A549 (cell line): ENCODE results near the gene DSTN. TPM values are rescaled to one million over a fixed set of nuclear protein-coding genes. Genes with fewer than 3 reads are reported as not detected.

ENCODE experiments used
- ATAC-seq, 2 experiments: fragments of 200-7000 bp in 1 of 2; fragments of >200 bp in 1 of 2; cut with Nextera tagmentation in 1 of 2; cut with Tn5 transposase in 1 of 2; 3 replicates each; pipeline versions ENCODE4 v1.8.0 to v1.9.1; 2018 to 2020; ENCODE audit warnings: mild to moderate bottlenecking in 1 of 2, moderate library complexity in 1 of 2
- CTCF ChIA-PET: fragments of 300-600 bp; sonication (Branson Sonifier 250); formaldehyde crosslinking; extraction: SDS; loops from one replicate; lab custom pipeline; 2021; ENCODE audit warnings: antibody characterized with exemption, inconsistent platforms; lab: Yijun Ruan, JAX
- POLR2A ChIA-PET: fragments of 350-600 bp; formaldehyde crosslinking; extraction: SDS; loops from one replicate; lab custom pipeline; 2021; ENCODE audit warnings: antibody characterized with exemption, inconsistent platforms; lab: Yijun Ruan, JAX
- DNase-seq, 2 experiments: peaks; one replicate each; pipeline versions ENCODE4 v3.0.0 to v3.0.0-alpha.2; 2011 to 2016; ENCODE audit warnings: low read depth in 1 of 2, low spot score in 1 of 2
- FAIRE-seq: peaks from 2 replicates; lab custom pipeline; 2011; peaks lifted over from hg19 to GRCh38; lab: Jason Lieb, UNC
- H3K27ac ChIP-seq, 2 experiments: fragments of >200 bp; sonication (Bioruptor Twin); formaldehyde crosslinking; 3 replicates each; pipeline ENCODE4 v1.5.1; 2016 to 2017
- H3K4me1 ChIP-seq: fragments of >200 bp; sonication (Bioruptor Twin); formaldehyde crosslinking; 3 replicates; pipeline ENCODE4 v1.6.1; 2016
- H3K4me2 ChIP-seq: fragments of >200 bp; sonication (Bioruptor Twin); formaldehyde crosslinking; 3 replicates; pipeline ENCODE4 v1.6.1; 2016
- H3K4me3 ChIP-seq: fragments of >200 bp; sonication (Bioruptor Twin); formaldehyde crosslinking; 3 replicates; pipeline ENCODE4 v1.5.1; 2016
- H3K9me3 ChIP-seq: fragments of >200 bp; sonication (Bioruptor Twin); formaldehyde crosslinking; 3 replicates; pipeline ENCODE4 v1.6.1; 2016
- CBX8 ChIP-seq: fragments of 200-600 bp; sonication (generic); IDR thresholded peaks from 2 replicates; pipeline ENCODE4 v1.6.1; 2016
- CHD2 ChIP-seq: fragments of 150-350 bp; IDR thresholded peaks from 2 replicates; pipeline ENCODE4 v1.6.1; 2014; ENCODE audit warnings: low read length; ENCODE audit not compliant: partially characterized antibody
- CHD4 ChIP-seq: fragments of 200-600 bp; sonication (generic); IDR thresholded peaks from 2 replicates; pipeline ENCODE4 v1.6.1; 2016; ENCODE audit warnings: antibody characterized with exemption, mild to moderate bottlenecking, borderline replicate concordance
- EP300 ChIP-seq, 2 experiments: fragments of >200 bp; sonication (Bioruptor Twin); formaldehyde crosslinking; IDR thresholded peaks; 2 replicates in 1 of 2; 3 replicates in 1 of 2; pipeline ENCODE4 v1.6.1; 2016 to 2017
- ESRRA ChIP-seq: fragments of 150-350 bp; IDR thresholded peaks from 2 replicates; pipeline ENCODE4 v1.6.1; 2014; ENCODE audit warnings: mild to moderate bottlenecking, low read length, borderline replicate concordance
- FOSB ChIP-seq: fragments of 250-450 bp; sonication (Bioruptor Pico); IDR thresholded peaks from 2 replicates; pipeline ENCODE4 v1.5.0; 2020; ENCODE audit warnings: mild to moderate bottlenecking, moderate library complexity
- GATA3 ChIP-seq: IDR thresholded peaks from 2 replicates; pipeline ENCODE4 v1.6.1; 2012; ENCODE audit warnings: borderline replicate concordance
- HOXA7 ChIP-seq: fragments of 250-450 bp; sonication (Bioruptor Pico); IDR thresholded peaks from 2 replicates; pipeline ENCODE4 v1.5.0; 2020; ENCODE audit warnings: mild to moderate bottlenecking, moderate library complexity
- HOXB5 ChIP-seq: fragments of 250-450 bp; sonication (Bioruptor Pico); IDR thresholded peaks from 2 replicates; pipeline ENCODE4 v1.5.0; 2020; ENCODE audit warnings: mild to moderate bottlenecking, moderate library complexity
- JUN ChIP-seq, 2 experiments: fragments of >200 bp; sonication (Bioruptor Twin); formaldehyde crosslinking; IDR thresholded peaks; 2 replicates in 1 of 2; 3 replicates in 1 of 2; pipeline ENCODE4 v1.6.1; 2016 to 2017
- JUNB ChIP-seq: fragments of >200 bp; sonication (Bioruptor Twin); formaldehyde crosslinking; IDR thresholded peaks from 2 replicates; pipeline ENCODE4 v1.6.1; 2016
- MAFK ChIP-seq: fragments of 450-650 bp; IDR thresholded peaks from 2 replicates; pipeline ENCODE4 v1.6.1; 2014; ENCODE audit not compliant: partially characterized antibody
- MAX ChIP-seq: IDR thresholded peaks from 2 replicates; pipeline ENCODE4 v1.6.1; 2012
- MYC ChIP-seq: IDR thresholded peaks from 2 replicates; pipeline ENCODE4 v1.6.1; 2012; ENCODE audit warnings: mild to moderate bottlenecking, inconsistent platforms, low read length, improper control_type of control experiment, borderline replicate concordance
- NFE2L2 ChIP-seq: fragments of 150-350 bp; conservative IDR thresholded peaks from 2 replicates; pipeline ENCODE4 v1.6.1; 2014; ENCODE audit warnings: low read length
- POLR2A ChIP-seq: IDR thresholded peaks from 2 replicates; pipeline ENCODE4 v1.6.1; 2012; ENCODE audit warnings: mild to moderate bottlenecking, low read length
- POLR2AphosphoS2 ChIP-seq: conservative IDR thresholded peaks from 2 replicates; pipeline ENCODE4 v1.6.1; 2012; ENCODE audit warnings: low read length, improper control_type of control experiment, inconsistent platforms
- RARB ChIP-seq: fragments of 250-450 bp; sonication (Bioruptor Pico); IDR thresholded peaks from 2 replicates; pipeline ENCODE4 v1.8.0; 2021; ENCODE audit warnings: mild to moderate bottlenecking, moderate library complexity
- RCOR1 ChIP-seq: fragments of 150-350 bp; IDR thresholded peaks from 2 replicates; pipeline ENCODE4 v1.6.1; 2014; ENCODE audit warnings: antibody characterized with exemption, low read length, low read depth
- TFCP2L1 ChIP-seq: fragments of 250-450 bp; sonication (Bioruptor Pico); IDR thresholded peaks from 2 replicates; pipeline ENCODE4 v1.5.0; 2021; ENCODE audit warnings: mild to moderate bottlenecking
- ZFP36 ChIP-seq: fragments of 450-650 bp; IDR thresholded peaks from 2 replicates; pipeline ENCODE4 v1.6.1; 2014; ENCODE audit warnings: borderline replicate concordance; ENCODE audit not compliant: partially characterized antibody
- ZSCAN20 ChIP-seq: fragments of 250-450 bp; sonication (Bioruptor Pico); IDR thresholded peaks from 2 replicates; pipeline ENCODE4 v1.8.0; 2022; ENCODE audit warnings: mild to moderate bottlenecking, moderate library complexity
- WGBS: methylation state at CpG from one replicate; pipeline ENCODE4 v1.1.6; 2017; ENCODE audit errors: missing lambda C conversion rate; 5-methylcytosine and 5-hydroxymethylcytosine counted together
- polyA plus RNA-seq, 4 experiments: library from polyadenylated mRNA; depleted of rRNA in 3 of 4; stranded (reverse); fragments of >200 nt; fragmentation: RNase III in 1 of 4; extraction: RNeasy Plus Mini Kit Qiagen cat#74134 plus additional on column Dnase treatment in 1 of 4; gene quantifications; 2 replicates in 3 of 4; 3 replicates in 1 of 4; pipeline ENCODE4 v1.2.3, GENCODE V29; 2011 to 2017
- TF ChIP-seq, protein P1 (sequence below): fragments of 450-650 bp; IDR thresholded peaks from 2 replicates; pipeline ENCODE4 v1.6.1; 2014; ENCODE audit warnings: antibody characterized with exemption

DSTN gene
- polyA plus RNA-seq, 2 of the 4 experiments (the other 2 are of a cell fraction) = 544 to 1,131 TPM

GRCh38 chr20:17606001-17606400 is 36.1 kb downstream of the DSTN start:
- FAIRE-seq = no peak
- 70% methylated on average over 2 of the region's 2 CpGs for WGBS
- H3K4me3 ChIP-seq = no peak overlapping the region
- ATAC-seq = no peak
- DNase-seq = no peak
- H3K4me2 ChIP-seq = no peak overlapping the region
- ChIA-PET POLR2A (interaction anchor here (0.6 to 1.6 kb wide), 2 partner anchors 28 to 36 kb away, joined by 5 to 8 read pairs; partner anchors contain the start of gene DSTN), CTCF (interaction anchor here (0.7 to 3.9 kb wide), 11 partner anchors 11 to 390 kb away, joined by 3 to 26 read pairs (median 9); partner anchors contain the start of genes BFSP1 and DSTN)
- no peak overlapping the region for H3K27ac ChIP-seq
- TF ChIP-seq HOXA7 (CRISPR knock-in tag) = no peak
- peaks cover 54% of the 10 kb centered on the region for H3K4me1 ChIP-seq
- H3K9me3 ChIP-seq = no peaks in the 10 kb centered on the region

DNA sequence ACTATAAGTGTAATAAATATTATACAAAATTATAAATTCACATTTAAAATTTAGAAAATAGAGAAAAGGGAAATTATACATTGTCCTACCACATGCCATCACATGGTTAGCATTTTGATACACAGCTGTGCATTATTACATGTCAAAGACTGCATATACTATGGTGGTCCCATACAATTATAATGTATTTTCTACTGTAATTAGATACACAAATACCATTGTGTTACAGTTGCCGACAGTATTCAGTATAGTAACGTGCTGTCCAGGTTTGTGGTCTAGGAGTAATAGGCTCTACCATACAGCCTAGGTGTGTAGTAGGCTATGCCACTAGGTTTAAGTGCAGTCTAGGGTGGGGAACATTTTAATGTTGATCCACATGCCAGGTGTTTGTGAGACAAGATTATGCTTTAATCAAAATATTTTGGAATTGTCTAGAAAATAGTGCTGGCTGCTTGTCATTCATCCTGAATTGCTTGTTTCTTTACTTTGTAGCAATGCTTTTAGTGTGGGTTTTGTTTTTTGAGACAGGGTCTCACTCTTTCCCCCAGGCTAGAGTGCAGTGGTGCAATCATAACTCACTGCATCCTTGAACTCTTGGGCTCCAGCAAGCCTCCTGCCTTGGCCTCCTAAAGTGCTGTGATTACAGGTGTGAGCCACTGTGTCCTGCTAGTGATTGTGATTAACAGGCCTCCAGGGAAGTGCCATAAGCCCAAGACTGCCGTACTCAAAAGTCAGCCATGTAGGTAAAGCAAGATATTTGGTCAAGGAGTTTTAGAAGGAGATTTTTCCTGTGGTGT is 39.0 kb downstream of the DSTN start:
- ChIA-PET POLR2A (interaction anchor here (1.5 to 2.1 kb wide), 2 partner anchors 39 kb away, joined by 6 read pairs; partner anchors contain the start of gene DSTN), CTCF (interaction anchor here (1.2 to 3.9 kb wide), 7 partner anchors 9 to 104 kb away, joined by 3 to 31 read pairs (median 10); no protein-coding TSS in a partner anchor)
- H3K27ac ChIP-seq = no peak overlapping the region
- peaks cover 29% of the 10 kb centered on the region for H3K4me1 ChIP-seq
- no peak overlapping the region for H3K4me2 ChIP-seq
- FAIRE-seq = no peak
- DNase-seq = no peak
- ATAC-seq = no peak
- TF ChIP-seq MAFK (no peak), CHD4 (no peak), ZFP36 (no peak), EP300 (IDR thresholded peaks at IDR 0.05) (no peak), FOSB (CRISPR knock-in tag) (peak; percentile 61; the same call in 1 of the 2 replicates), CBX8 (no peak), GATA3 (no peak), CHD2 (peak; percentile 4), POLR2AphosphoS2 (0 out of 2 replicates have a peak, but pooled peaks have one; percentile 19), HOXA7 (CRISPR knock-in tag) (no peak)
- TF ChIP-seq, protein P1, sequence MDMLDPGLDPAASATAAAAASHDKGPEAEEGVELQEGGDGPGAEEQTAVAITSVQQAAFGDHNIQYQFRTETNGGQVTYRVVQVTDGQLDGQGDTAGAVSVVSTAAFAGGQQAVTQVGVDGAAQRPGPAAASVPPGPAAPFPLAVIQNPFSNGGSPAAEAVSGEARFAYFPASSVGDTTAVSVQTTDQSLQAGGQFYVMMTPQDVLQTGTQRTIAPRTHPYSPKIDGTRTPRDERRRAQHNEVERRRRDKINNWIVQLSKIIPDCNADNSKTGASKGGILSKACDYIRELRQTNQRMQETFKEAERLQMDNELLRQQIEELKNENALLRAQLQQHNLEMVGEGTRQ = no peak
- H3K4me3 ChIP-seq = no peak overlapping the region
- WGBS = 90% methylated on average over 3 of the region's 3 CpGs
- H3K9me3 ChIP-seq = no peaks in the 10 kb centered on the region

GRCh38 chr20:17609811-17610377 is 40.0 kb downstream of the DSTN start:
- TF ChIP-seq ESRRA = no peak
- TF ChIP-seq RARB (CRISPR knock-in tag) = no peak
- TF ChIP-seq POLR2AphosphoS2 = peak; percentile 37; the same call in 1 of the 2 replicates
- TF ChIP-seq MAX = no peak
- no peak for TF ChIP-seq MYC
- no peak for TF ChIP-seq ZSCAN20
- no peak for TF ChIP-seq HOXB5 (CRISPR knock-in tag)
- TF ChIP-seq JUNB = no peak
- no peak for TF ChIP-seq CHD4
- TF ChIP-seq POLR2A = no peak
- peak; percentile 2; the same call in 1 of the 2 replicates for TF ChIP-seq HOXA7 (CRISPR knock-in tag)
- no peak for TF ChIP-seq RCOR1
- TF ChIP-seq JUN (IDR thresholded peaks at IDR 0.05) = peak in 1 of 2 experiments; percentile 26; a peak in 1 of 5 replicates
- TF ChIP-seq TFCP2L1 (CRISPR knock-in tag) = 0 out of 2 replicates have a peak, but pooled peaks have one; percentile 31
- no peak for TF ChIP-seq NFE2L2
- WGBS = 80% methylated on average over 8 of the region's 8 CpGs
- Histone ChIP-seq H3K27ac (peak overlapping the region in 1 of 2 experiments; percentile 6; a peak in 1 of 6 replicates), H3K9me3 (no peaks in the 10 kb centered on the region), H3K4me3 (no peak overlapping the region), H3K4me1 (peaks cover 28% of the 10 kb centered on the region), H3K4me2 (no peak overlapping the region)
- no peak for DNase-seq
- CTCF ChIA-PET = interaction anchor here (0.5 to 2.4 kb wide), 17 partner anchors 9 to 290 kb away, joined by 3 to 31 read pairs (median 4); partner anchors contain the start of gene BFSP1
- ATAC-seq = no peak
- POLR2A ChIA-PET = interaction anchor here (1.2 to 1.5 kb wide), 2 partner anchors 8 to 40 kb away, joined by 5 to 6 read pairs; partner anchors contain the start of gene DSTN
- FAIRE-seq = no peak
